Activated CD4-positive, CD25-positive, alpha-beta regulatory T cell treated with anti-CD3 and anti-CD28 coated beads, Interleukin-2, amount 50 U/mL, for 16 hours (primary cell): ENCODE results near the gene STARD3NL.

Experiments used
- DNase-seq: peaks from one replicate; pipeline ENCODE4 v3.0.0-alpha.2; 2020; ENCODE audit warnings: low read depth, low spot score

Gene STARD3NL

DNA sequence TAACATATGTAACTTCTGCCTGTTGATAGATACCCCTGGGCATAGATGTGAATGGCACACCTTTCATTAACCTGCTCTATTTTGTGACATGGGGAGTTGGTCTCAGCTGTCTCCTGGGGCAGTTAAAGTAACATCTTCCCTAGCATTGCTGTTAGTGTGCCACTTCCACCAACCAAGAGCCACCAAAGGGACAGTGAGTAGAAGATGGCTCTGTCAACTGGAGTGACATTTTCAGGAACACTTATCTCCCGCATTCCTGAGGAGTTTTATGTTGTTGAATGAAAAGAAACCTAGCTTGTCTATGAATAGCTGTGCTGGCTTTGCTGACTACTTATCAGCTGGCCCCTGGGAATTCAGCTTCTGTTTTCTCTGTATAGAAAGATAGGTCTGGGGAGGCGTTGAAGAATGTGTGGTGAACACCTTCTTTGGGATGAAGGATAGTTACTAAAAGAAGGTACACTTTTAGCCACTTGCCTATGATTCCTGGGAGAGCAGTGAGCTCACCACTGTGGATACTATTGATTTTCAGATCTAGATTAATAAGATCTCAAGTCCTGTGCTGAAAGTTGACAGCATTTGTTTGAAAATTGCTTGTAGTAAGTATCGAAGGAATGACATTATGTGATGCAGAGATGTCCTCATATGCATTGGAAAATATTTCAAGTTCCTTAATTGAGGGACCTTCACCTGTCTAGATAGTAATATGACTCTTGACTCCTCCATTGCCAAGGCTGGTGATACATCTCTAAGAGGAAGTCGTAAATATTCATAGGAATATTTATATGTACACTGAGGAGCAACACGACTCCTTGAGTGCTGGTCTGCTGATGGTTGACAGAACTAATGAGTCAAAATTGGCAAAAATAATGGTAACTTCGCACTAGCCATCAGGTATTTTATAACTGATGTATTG lies 7.6 kb downstream of the STARD3NL start:
- no peak for DNase-seq

GRCh38 chr7:38186593-38187314 lies 8.7 kb downstream of the STARD3NL start:
- DNase-seq = no peak

DNA sequence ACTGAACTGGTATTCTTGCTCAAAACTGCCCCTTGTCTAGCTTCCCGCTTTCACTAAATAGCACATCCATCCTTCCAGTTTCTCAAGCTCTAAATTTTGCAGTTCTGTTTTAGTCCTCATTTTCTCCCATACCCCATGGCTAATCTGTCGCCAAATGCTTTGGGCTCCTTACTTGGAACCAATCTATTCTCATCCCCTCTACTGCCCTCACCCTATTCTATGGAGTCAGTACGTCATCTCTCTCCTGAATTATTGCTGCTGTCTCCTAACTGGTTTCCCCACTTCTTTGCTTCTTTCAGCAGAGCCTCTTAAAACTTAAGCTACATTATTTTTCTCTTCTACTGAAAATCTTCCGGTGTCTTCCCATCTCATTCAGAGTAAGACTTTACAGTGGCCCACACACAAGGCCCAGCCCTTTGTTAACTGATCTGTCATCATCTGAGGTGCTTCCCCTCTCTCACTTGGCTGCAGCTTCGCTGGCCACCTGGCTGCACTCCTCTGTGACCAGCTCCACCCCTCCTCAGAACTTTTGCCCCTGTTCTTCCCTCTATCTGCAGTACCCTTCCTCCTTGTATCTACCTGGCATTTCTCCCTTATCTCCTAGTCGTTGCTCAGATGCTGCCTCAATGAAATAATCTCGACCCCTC lies 9.9 kb downstream of the STARD3NL start:
- DNase-seq = no peak

DNA sequence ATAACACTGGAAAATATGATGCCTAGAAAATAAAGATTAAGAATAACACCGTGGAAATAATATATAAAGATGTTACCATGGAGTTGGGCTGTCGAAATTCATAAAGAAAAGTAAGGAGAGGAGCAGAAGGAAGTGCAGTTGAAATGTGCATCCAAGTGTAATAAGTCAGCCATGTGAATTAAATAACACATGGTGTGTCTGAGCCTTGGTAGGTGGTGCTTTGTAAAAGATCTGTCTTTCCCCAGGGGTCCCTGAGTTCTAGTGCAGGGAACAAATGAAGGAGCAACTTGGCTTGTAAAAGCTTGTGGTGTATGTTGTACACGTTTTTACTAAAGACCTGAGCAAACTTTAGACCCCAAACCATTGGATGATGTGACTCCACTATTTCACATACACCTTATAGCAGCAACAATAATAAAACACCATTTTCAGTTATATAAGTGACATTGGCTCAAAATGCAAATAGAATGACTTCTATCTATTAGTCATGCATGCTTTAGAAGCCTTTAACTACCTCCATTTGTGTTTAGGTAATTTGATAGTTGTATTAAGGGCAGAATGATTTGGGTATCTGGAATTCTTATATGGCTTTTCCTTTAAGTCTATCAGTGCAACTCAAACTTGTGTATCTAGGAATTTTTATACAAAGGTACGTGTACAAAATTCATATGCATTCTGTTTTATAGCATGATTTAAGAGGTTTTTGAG lies 11.3 kb downstream of the STARD3NL start:
- no peak for DNase-seq

DNA sequence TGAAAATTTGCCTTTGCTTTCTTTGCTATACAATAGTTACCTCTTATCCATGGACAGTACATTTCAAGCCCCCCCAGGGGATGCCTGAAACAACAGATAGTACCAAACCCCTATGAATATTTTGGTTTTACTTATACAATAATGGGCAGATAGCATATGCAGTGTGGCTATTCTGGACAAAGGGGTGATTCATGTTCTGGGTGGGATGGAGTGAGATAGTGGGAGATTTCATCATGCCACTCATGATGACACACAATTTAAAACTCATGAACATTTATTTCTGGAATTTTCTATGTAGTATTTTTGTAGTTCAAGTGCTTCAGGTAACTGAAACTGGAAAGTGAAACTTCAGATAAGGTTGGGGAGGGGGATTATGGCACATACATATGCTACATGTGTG lies 12.0 kb downstream of the STARD3NL start:
- no peak for DNase-seq

- DNase-seq = no peak
Observed at GRCh38 chr7:38191791-38192190, 13.7 kb downstream of the STARD3NL start.

DNA sequence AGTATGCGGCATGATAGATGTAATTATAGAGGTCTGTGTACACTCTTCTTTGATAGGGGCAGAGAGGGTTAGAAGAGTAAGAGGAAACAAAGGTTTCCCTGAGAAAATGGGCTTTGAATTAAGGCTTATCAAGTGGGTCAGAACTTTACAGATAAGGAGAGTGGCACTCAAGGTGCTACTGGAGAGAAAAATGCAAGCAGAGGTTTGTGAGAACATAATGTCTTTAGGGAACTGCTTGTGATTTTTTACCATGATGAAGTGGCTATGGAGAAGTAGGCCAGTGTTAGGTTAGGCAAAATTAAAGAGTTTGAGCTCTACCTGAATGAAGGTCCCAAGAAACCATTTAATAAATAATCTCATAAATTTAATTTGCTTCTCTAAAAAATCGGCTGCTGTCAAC lies 14.3 kb downstream of the STARD3NL start:
- DNase-seq = no peak

GRCh38 chr7:38195804-38196595 lies 18.0 kb downstream of the STARD3NL start:
- no peak for DNase-seq

- no peak for DNase-seq
Observed at GRCh38 chr7:38198366-38198765, 20.3 kb downstream of the STARD3NL start.

DNA sequence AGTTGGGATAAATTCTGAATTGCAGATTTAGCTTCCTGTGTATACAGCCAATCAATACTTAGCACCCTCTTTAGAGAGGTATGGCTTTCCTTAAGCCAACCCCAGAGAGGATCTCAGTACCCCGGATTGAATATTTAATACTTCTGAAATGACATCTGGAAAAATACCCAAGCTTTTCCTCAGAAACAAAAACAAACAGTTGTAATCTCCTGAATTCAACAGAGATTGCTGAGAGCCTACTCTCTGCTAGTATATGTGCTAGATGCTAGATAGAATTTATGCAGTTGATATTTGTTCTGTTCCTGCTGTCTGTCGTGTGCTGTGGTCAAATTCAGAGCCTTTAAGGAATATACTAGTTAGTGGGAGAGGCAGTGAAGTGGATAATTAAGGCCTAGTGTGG lies 21.1 kb downstream of the STARD3NL start:
- DNase-seq = no peak

DNA sequence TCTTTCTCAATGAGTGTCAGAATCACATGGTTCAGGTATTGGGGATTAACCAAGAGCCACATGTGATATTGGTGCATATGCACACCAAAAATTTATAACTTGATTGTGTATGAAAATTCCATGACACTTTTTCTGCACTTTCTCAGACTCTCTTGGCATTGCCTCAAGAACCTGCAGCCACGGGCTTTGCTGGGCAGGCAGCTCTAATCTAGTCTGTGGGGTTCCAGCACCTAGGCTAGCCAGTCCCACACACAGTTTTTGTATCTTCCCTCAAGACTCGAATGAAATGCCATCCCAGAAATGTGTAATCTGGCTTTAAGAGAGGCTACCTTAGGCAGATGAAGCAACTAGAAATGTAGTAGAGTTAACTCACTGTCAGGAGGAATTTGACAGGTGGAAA lies 21.7 kb downstream of the STARD3NL start:
- no peak for DNase-seq

DNA sequence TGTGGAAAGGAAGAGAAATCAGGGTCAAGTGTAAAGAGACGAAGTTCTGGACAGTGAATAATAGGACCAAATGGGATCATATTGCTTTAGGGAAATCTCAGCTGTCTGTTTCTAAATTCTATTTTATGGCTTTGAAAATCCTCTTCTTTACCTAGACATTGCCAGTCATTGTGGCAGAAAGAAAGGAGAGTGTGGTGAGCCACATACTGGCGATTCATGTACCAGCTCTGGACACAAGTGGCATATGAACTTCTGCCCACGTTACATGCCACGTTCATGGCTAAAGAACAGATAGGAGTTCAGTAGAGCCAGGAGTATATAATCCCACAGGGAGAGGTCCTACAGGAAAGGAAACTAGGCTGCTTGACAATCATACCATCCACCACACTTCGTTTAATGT lies 28.0 kb downstream of the STARD3NL start:
- DNase-seq = no peak

GRCh38 chr7:38207843-38208242 lies 29.8 kb downstream of the STARD3NL start:
- no peak for DNase-seq

GRCh38 chr7:38211486-38211885 lies 33.4 kb downstream of the STARD3NL start:
- DNase-seq = no peak

- DNase-seq = no peak
Observed at GRCh38 chr7:38211940-38212339, 33.9 kb downstream of the STARD3NL start.

DNA sequence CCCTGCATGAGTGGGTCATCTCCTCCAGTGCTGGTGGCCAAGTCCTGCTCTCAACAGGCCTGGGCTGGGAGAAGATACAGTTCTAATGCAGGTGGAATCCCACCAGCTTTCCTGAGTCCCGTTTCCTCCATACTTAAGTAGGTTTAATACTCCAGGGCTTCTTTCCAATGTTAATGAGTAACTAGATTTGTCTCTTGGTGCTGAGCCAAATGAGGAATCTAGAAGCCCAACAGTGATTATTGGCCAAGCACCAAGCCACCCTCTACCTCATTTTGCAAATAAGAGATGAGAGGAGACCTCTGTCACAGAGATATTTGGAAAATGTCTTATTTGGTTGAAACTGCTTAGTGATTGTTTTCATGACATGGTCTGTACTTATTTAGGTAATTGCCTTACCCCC lies 37.1 kb downstream of the STARD3NL start:
- no peak for DNase-seq

- peak; percentile 55 for DNase-seq
Observed at GRCh38 chr7:38215735-38216670, 38.0 kb downstream of the STARD3NL start.

DNA sequence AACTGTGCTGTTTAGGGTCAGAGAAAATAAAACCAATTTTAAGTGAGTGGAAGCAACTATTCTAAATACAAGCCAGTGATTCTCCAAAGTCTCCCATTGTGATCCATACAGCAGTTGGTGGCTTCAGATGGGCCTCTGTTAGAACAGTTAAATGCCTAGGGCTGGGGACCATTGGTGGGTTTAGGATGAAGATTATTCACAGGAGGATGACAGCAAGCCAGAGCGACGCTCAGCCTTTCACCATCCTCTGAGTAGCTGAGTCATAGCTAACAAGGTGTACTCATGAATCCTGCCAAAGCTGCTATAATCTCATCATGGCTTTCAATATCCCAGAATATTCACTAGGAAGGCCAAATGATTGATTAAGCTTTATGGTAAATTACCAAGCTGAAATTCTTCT lies 39.6 kb downstream of the STARD3NL start:
- no peak for DNase-seq

- DNase-seq = no peak
Observed at GRCh38 chr7:38220452-38220851, 42.4 kb downstream of the STARD3NL start.
